ENCODE results near the gene DUSP18.
"Not testable (repeated sequence)": the region's sequence is repeated elsewhere in the genome, so short reads cannot be mapped to it uniquely, and the experiment has no call there.

The DUSP18 gene

GRCh38 chr22:30640361-30640760, 27.3 kb downstream of the DUSP18 start:
- no peak for DNase-seq (ENCODE audit: low read depth)

DNA sequence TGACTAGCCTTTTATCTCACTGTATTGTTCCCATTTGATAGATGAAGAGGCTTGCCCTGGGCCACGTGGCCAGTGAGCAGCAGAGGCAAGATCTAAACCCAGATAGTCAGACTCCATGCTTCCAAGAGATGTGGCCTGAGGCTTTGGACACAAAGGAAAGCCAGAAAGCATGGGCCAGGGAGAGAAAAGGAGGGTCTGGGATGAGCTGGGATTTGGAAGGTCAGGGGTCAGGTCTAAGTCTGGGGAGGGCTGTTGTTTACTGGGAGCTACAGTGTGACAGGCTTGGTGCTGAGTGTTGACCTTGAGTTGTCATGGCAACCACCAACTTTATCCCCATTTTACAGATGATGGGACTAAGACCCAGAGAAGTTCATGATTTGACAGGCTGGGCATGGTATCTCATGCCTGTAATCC, 30.0 kb downstream of the DUSP18 start:
- no peak for DNase-seq (ENCODE audit: low read depth)

DNA sequence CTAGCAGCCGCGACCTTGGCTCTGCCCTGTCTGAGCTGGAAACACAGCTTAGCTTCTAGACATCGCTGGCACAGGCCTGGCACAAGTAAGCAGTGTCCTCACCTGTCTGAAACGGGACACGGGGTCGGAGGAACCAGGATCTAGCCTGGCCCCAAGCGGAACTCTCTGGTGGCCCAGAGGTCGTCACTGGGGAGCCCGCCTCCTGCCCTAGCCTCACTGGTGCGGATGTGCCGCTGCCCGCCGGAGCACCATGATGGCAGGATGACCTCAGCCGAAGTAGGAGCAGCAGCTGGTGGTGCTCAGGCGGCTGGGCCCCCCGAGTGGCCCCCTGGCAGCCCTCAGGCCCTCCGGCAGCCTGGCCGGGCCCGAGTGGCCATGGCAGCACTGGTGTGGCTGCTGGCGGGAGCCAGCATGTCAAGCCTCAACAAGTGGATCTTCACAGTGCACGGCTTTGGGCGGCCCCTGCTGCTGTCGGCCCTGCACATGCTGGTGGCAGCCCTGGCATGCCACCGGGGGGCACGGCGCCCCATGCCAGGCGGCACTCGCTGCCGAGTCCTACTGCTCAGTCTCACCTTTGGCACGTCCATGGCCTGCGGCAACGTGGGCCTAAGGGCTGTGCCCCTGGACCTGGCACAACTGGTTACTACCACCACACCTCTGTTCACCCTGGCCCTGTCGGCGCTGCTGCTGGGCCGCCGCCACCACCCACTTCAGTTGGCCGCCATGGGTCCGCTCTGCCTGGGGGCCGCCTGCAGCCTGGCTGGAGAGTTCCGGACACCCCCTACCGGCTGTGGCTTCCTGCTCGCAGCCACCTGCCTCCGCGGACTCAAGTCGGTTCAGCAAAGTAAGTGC, 31.2 kb downstream of the DUSP18 start:
- no peak for DNase-seq (ENCODE audit: low read depth)

- DNase-seq (ENCODE audit: low read depth) = peak; percentile 94
Measured at GRCh38 chr22:30635273-30636225, 32.1 kb downstream of the DUSP18 start, which contains the start of gene SLC35E4. TSS of gene SLC35E4 (plus strand) at chr22:30635781. CDS start at chr22:30636451, 670 bp downstream.

DNA sequence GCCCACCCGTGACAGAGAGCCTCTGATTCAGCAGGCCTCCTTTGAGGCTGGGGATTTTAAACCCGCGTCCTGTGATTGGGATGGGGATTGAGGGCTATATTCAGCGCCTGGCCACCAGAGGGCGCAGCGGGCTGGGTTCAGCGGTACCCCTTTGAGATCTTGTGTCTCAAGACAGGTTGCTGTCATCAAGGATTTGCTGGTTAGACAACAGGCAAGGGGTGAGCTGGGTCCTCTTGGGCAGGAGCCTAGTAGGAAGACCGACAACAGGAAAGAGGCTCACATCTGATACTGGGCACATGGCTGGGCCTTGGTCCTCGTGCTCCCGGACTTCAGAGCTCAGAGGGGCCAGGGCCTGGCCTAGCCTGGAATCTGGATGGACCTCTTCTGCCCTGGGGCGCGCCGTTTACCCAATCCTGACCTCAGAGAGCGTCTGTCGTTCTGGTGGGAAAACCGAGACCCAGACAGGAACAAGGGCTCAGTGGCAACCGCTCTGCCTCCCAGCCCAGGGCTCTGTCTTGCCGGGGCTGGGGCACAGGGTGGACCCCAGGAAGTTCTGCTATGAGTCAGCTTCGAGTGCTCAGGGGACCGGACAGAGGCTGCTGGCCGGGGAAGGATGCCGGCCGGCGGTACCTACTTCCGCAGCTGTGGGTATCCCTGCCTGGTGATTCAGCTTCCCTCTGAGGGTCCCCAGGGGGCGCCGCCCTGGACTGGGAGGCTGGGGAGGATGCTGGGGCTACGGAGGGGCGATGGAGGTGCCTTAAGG, 33.0 kb downstream of the DUSP18 start:
- peak; percentile 84 for DNase-seq (ENCODE audit: low read depth)

DNA sequence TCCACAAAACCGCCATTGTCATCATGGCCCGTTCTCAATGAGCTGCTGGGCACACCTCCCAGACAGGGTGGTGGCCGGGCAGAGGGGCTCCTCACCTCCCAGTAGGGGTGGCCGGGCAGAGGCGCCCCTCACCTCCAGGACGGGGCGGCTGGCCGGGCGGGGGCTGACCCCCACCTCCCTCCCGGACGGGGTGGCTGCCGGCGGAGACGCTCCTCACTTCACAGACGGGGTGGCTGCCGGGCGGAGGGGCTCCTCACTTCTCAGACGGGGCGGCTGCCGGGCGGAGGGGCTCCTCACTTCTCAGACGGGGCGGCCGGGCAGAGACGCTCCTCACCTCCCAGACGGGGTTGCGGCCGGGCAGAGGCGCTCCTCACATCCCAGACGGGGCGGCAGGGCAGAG, 36.2 kb downstream of the DUSP18 start:
- not testable (repeated sequence) for DNase-seq (ENCODE audit: low read depth)

DNA sequence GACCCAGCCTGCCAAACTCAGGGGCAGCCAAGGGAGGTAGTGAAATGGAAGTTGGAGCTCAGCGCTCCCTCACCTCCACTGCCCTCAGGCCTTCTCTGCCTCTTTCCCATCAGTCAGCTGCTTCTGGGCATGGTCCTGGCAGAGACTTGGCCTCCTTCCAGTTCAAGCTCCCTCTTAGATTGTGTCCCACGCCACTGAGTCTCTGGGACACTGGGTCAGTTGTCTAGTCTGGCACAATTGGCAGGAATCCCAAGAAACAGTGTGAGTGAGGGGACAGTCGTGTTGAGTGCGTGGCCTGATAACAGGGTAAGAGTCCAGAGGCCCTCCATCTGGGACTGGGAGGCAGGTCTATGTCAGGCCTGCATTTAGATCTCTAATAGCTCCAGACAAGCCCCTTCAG, 39.2 kb downstream of the DUSP18 start:
- no peak for DNase-seq (ENCODE audit: low read depth)

DNA sequence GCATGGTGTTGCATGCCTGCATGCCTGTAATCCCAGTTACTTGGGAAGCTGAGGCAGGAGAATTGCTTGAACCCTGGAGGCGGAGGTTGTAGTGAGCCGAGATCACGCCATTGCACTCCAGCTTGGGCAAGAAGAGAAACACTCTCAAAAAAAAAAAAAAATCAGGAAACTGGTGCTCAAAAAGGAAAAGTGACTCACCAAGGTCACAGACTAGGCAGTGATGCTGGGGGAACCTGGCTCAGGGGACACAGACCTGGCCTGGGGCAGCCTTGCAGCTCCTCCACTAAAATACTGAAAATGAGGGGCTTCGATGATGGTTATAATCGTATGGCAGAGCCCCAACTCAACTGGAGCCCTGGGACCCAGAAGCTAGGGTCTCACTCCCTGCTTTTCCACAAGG, 40.2 kb downstream of the DUSP18 start:
- DNase-seq (ENCODE audit: low read depth) = no peak

DNA sequence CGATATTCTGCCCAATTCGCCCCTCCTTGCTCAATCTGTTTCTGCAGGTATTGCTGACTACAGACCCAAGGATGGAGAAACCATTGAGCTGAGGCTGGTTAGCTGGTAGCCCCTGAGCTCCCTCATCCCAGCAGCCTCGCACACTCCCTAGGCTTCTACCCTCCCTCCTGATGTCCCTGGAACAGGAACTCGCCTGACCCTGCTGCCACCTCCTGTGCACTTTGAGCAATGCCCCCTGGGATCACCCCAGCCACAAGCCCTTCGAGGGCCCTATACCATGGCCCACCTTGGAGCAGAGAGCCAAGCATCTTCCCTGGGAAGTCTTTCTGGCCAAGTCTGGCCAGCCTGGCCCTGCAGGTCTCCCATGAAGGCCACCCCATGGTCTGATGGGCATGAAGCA, 41.3 kb downstream of the DUSP18 start:
- no peak for DNase-seq (ENCODE audit: low read depth)

DNA sequence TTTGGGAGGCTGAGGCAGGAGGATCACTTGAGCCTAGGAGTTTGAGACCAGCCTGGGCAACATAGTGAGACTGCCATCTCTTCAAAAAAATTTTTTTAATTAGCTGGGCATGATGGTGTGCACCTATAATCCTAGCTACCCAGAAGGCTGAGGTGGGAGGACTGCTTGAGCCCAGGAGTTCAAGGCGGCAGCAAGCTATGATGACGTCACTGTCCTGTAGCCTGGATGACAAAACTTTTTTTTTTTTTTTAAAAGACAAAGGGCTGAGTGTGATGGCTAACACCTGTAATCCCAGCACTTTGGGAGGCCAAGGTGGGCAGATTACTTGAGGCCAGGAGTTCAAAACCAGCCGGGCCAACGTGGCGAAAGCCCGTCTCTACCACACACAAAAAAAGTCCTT, 47.8 kb downstream of the DUSP18 start:
- DNase-seq (ENCODE audit: low read depth) = not testable (repeated sequence)

DNA sequence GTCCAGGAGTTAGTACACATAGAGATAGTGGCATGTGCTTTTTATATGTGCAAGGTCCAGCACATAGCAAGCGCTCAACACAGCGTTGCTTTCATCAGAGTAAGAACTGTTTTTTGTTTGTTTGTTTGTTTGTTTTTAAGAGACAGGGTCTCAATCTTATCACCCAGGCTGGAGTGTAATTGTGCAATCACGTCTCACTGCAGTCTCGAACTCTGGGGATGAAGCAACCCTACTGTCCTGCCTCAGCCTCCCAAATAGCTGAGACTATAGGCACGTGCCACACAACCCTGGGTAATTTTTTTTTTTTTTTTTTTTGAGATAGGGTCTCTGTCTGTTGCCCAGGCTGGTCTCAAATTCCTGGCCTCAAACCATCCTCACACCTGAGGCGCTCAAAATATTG, 49.9 kb downstream of the DUSP18 start:
- DNase-seq (ENCODE audit: low read depth) = no peak

DNA sequence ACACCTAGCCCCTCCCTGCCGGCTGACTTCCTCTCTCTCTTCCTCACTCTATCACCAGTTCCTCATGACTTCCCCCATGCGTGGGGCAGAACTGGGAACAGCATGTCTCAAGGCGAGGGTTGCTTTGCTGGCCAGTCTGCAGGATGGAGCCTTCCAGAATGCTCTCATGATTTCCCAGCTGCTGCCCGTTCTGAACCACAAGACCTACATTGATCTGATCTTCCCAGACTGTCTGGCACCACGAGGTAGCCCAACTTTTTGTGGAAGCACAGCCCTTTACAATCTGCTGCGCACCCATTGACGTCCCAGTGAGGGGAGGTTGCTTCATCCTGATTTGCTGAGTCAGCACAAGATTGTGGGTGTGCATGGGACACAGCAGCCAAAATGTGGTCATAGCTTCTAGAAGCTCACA, 52.1 kb downstream of the DUSP18 start:
- DNase-seq (ENCODE audit: low read depth) = no peak

DNA sequence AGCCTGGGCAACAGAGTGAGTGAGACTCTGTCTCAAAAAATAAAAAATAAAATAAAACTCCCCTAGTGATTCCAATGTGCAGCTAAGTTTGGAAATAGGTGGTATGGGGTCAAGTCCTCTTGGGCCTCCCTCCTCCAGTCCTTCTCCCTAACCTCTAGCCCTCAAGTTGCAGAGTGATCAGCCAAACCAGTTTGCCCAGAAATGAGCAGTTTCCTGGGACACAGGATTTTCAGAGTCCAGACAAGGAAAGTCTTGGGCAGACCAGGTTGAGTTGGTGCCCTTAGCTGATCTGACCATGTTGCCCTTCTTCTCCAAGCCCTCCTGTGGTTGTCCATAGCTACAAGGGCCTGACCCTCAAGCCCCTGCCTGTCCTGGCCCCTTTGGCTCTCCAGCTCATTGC, 52.8 kb downstream of the DUSP18 start:
- DNase-seq (ENCODE audit: low read depth) = no peak

- no peak for DNase-seq (ENCODE audit: low read depth)
Measured at GRCh38 chr22:30614268-30614667, 53.4 kb downstream of the DUSP18 start.

- no peak for DNase-seq (ENCODE audit: low read depth)
Measured at GRCh38 chr22:30612789-30613188, 54.9 kb downstream of the DUSP18 start.
